LNCAP (cell line): ENCODE results near the gene HS6ST2.

Experiments used
- CTCF ChIP-seq: fragments of 450-650 bp; IDR thresholded peaks from 2 replicates; pipeline ENCODE4 v1.5.1; 2017; ENCODE audit warnings: mild to moderate bottlenecking

HS6ST2 gene

DNA sequence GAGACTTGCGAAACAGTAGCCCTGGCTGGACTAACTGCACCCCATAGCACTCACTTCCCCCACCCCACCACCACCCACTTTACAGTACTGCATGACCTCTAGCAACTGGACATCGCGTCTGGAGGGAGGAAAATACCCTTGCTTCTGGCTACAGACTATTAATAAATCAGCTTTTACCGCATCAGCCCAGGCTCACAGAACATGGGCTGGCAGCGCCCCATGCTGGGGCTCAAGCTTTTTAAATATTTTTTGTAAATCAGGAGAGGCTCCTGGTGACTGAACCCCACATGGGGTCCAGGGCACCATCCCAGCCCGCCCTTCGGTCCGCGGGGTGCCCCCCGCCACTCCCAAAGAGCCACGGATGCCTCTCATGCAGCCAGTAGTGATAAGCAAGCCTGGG, 2.7 kb downstream of the HS6ST2 start:
- no peak for TF ChIP-seq CTCF

- TF ChIP-seq CTCF: no peak
These were observed 4.1 kb downstream of the HS6ST2 start for GRCh38 chrX:132954323-132954722.

- TF ChIP-seq CTCF: no peak
These were observed 5.1 kb downstream of the HS6ST2 start for GRCh38 chrX:132953354-132953753.

DNA sequence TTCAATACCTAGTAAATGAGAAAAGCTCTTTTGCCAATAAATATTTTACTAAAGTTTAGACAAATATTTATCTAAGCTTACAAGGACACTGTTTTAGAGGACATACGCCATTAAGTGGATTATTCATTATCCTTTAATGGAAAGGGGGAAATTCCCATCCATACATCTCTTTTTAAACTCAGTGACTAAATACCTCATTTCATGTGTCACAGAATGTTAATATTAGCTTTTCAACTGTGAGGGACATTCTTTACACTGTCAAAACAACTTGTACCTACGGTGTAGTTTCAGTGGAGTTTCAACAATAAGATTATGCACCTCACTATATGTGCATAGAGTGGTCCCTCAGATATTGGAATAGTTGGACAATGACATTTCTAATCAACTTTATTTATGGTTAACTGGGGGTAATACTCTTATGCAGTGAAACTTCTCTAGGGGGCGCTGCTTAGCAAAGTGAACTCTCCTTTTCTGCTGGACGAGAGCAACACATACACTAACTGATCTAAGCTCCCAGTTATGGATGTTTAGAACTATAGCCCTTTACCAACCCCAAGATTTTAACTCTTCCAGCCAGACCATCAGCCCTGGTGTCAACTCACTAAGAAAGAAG, 9.7 kb downstream of the HS6ST2 start:
- peak; percentile 37; the same call in 1 of the 2 replicates for TF ChIP-seq CTCF

DNA sequence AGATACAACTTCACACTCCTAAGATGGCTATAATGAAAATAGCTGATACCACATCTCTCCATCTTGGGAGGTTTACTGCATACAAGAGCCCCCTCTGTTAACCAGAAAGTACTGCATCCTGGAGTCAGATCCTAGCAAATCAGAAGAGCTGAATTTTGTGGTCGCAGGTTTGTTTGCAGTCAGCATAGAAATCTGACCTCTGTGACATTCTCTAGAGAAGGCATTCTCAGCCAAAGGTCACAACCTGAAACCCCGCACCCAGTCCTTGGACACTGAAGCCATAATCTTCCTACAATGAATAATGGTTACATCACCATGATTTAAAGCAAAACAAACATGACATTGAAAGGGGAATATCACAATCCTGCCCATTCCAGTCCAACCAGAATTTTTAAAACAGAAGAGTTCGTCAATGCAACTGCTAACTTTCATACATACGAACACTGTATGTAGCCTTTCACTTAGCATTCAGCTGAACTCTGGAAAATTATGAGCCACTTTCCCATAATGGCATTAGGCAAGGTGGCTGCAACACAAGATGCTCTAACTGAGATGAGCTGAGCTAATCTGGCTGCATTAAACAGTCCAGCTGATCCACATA, 17.6 kb downstream of the HS6ST2 start:
- no peak for TF ChIP-seq CTCF

- TF ChIP-seq CTCF: no peak
These were observed 25.3 kb downstream of the HS6ST2 start for GRCh38 chrX:132933170-132933569.

GRCh38 chrX:132924426-132924825, 34.0 kb downstream of the HS6ST2 start:
- TF ChIP-seq CTCF: no peak

GRCh38 chrX:132918523-132918922, 39.9 kb downstream of the HS6ST2 start:
- no peak for TF ChIP-seq CTCF
